Limb (tissue), 2 donors: ENCODE data around the gene MYH3.

Experiments
- DNase-seq, 2 donors: peaks; one replicate each; pipeline ENCODE4 v3.0.0-alpha.2; 2016; ENCODE audit errors: extremely low spot score in 2 of 2

The MYH3 gene

GRCh38 chr17:10614536-10615155 lies 42.5 kb downstream of the MYH3 start:
- peak; percentile 74 to 83 for DNase-seq

DNA sequence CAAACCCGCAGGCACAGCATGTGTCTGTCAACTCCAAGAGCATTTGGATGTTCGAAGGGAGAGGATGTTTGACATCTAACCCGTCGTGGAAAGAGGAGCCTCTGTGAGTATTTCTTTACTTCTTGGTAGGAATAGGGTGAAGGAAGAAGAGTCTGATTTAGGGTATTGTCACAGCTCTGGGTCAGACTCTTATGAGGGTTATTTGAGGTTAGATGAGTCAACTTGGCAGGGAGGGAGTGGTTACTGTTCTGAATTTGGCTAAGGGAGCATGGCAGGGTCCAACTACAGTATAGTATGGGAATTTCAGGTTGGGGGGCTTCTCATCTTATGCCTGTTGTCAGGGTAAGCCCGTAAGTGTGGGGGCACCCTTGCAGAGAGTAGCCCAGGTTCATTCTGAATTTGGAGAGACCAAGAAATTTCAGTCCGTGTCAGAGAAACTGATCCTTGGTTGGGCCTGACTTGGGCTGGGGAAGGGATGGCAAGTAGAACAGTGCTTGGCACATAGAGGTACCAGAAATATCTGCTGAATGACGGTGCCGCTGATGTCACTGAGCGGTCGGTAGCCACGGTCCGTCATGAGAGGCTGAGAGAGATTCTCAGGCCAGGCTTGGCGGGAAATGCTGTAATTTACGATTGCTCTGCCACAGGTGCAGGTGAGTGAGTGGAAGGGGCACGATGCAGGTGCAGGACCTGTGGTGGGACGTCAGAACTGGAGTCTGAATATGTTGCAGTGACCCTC lies 43.2 kb downstream of the MYH3 start:
- DNase-seq, result no peak

DNA sequence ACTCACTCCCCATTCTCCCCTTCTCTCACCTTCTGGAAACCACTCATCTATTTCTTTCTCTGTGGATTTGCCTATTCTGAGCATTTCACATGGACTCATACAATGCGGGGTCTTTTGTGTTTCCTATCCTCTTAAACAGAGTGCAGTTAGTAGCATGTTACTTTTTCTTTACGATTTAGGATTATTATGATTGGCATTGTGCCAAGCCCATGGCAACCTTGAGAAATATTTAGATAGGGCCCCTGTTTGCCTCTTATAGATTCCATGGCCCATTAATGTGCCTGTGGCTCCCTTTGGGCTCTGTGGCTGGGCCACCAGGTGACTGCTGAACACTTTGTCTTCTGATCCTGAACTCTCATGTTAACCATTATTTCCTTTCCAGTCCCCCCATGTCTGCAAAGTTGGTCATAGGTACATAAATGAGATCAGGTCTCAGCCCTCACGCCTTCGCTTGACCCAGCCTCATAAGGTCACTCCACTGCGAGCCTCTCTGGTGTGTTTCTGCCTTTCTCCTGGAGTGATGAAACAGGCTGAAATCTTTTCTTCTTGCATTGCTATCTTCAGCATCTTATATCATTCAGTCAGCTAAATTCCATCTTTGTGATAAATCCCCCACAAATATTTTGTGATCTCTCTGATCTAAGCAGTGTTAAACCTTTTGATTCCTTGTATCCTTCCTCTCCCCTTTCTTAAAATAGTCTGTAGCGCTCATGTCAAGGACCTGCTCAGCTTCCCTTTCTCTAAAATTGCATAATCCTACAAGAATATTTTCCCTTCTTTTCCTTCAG lies 44.0 kb downstream of the MYH3 start:
- DNase-seq, result no peak

- DNase-seq, result no peak
Observed at GRCh38 chr17:10610884-10611283, 46.2 kb downstream of the MYH3 start.

- DNase-seq, result no peak
Observed at GRCh38 chr17:10608244-10608643, 48.9 kb downstream of the MYH3 start.

DNA sequence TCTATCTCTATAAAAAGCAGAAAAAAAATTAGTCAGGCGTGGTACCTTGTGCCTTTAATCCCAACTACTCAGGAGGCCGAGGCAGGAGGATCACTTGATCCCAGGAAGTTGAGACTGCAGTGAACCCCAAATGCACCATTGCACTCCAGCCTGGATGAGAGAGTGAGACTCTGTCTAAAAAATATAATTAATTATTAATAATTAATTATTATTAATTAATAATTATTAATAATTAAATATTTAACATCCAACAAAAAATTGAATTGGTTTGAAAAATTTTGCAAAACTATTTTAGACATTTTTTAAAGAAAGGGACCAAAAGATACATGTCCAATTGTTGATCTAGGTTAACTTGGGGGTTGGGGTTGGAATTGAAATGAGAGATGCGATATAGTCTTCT lies 51.0 kb downstream of the MYH3 start:
- DNase-seq, result no peak

- no peak for DNase-seq
Observed at GRCh38 chr17:10605221-10605783, 51.8 kb downstream of the MYH3 start.

GRCh38 chr17:10604521-10604920 lies 52.6 kb downstream of the MYH3 start:
- no peak for DNase-seq

DNA sequence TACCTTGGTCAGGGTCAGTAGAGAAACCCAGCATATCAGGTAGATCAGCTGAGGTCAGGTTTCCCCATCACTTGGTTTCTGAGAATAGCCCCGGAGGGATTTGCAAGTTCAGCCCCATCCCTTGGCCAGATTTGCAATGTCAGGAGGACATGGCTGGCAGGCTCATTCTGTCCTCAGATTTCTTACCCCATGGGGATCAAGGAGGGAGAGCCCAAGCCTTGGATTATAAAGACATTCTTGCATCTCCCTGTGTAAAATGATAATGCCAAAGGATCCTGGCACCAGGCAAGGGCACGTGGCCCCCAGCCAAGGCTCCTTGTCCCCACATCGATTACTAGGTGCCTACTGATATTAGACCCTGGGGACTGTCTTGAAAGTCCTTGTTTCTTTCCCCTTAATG lies 53.2 kb downstream of the MYH3 start:
- no peak for DNase-seq

- DNase-seq, result peak in 1 of 2 donors; percentile 24
Observed at GRCh38 chr17:10600571-10600970, 56.5 kb downstream of the MYH3 start.

- DNase-seq, result no peak
Observed at GRCh38 chr17:10598621-10599020, 58.5 kb downstream of the MYH3 start.

GRCh38 chr17:10589553-10590145 lies 67.5 kb downstream of the MYH3 start:
- DNase-seq, result no peak

GRCh38 chr17:10585529-10585928 lies 71.6 kb downstream of the MYH3 start:
- no peak for DNase-seq

DNA sequence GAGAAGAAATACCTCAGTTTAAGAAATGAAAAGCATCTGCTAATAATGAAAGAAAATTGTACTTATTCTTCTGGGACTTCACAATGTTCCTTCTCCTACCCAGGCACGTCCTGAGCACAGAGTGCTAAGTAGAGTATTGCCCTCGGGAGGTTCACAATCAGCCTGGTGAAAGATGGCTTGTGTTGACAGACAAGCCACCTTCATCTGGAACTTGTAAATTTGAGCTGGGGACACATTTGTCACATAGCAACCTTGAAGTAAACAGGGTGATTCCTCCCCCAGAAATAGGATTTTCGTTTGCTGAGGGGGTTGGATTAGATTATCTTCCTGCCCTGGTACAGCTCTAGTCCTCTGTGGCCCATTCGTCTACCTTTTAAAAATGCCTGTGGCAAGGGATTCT lies 73.3 kb downstream of the MYH3 start:
- no peak for DNase-seq

DNA sequence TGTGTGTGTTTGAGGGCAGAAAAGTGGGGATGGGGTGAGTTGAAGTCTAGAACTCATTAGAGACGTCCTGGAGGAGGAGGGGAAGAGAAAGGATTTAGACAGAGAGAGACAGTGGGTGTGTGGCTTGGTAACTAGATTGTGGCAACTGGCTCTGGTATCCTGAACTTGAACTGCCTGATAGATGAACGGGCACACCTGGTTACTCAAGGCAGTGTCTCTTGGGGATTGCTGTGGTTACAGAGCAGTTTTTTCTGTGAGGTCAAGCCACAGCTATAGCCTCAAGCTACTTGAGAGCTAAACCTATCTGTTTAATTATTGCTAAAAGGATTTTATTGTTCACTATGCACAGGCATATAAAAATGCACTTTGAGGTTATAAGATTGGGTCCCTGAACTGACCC lies 77.8 kb downstream of the MYH3 start:
- no peak for DNase-seq
